HG03558 (cell line): ENCODE measurements around the gene TMC1.
A peak's percentile ranks its signal among the peaks of the same experiment; 100 is the strongest.
"Not testable (repeated sequence)": the region's sequence is repeated elsewhere in the genome, so short reads cannot be mapped to it uniquely, and the experiment has no call there.

ENCODE experiments used
- ATAC-seq: cut with Tn5 transposase; IDR thresholded peaks from one replicate; pipeline ENCODE4 v1.9.1; 2021; ENCODE audit warnings: moderate number of reproducible peaks; ENCODE audit not compliant: unreplicated experiment; ENCODE audit errors: extremely low read depth

Gene TMC1

GRCh38 chr9:72521416-72521815 is at the start of gene TMC1:
Gene TMC1 (plus strand): TSS chr9:72521608. CDS start chr9:72648649, 127,041 bp downstream.
- ATAC-seq: not testable (repeated sequence)

GRCh38 chr9:72473474-72474261 is 47.7 kb upstream of the TMC1 start:
- ATAC-seq: peak; percentile 89

GRCh38 chr9:72474676-72475075 is 46.7 kb upstream of the TMC1 start:
- ATAC-seq: no peak

GRCh38 chr9:72476100-72476499 is 45.3 kb upstream of the TMC1 start:
- ATAC-seq: no peak

GRCh38 chr9:72476617-72477437 is 44.6 kb upstream of the TMC1 start:
- ATAC-seq: no peak

- no peak for ATAC-seq
Observed at GRCh38 chr9:72477930-72478518, 43.4 kb upstream of the TMC1 start.

- ATAC-seq: no peak
Observed at GRCh38 chr9:72478966-72479365, 42.4 kb upstream of the TMC1 start.

GRCh38 chr9:72480261-72480660 is 41.1 kb upstream of the TMC1 start:
- ATAC-seq: not testable (repeated sequence)

GRCh38 chr9:72480921-72481320 is 40.5 kb upstream of the TMC1 start:
- no peak for ATAC-seq

GRCh38 chr9:72485821-72486593 is 35.4 kb upstream of the TMC1 start:
- ATAC-seq: no peak

- no peak for ATAC-seq
Observed at GRCh38 chr9:72486594-72486955, 34.8 kb upstream of the TMC1 start.

- ATAC-seq: not testable (repeated sequence)
Observed at GRCh38 chr9:72487665-72488064, 33.7 kb upstream of the TMC1 start.

- ATAC-seq: no peak
Observed at GRCh38 chr9:72489986-72490385, 31.4 kb upstream of the TMC1 start.

GRCh38 chr9:72491242-72491641 is 30.2 kb upstream of the TMC1 start:
- ATAC-seq: no peak

GRCh38 chr9:72494051-72494450 is 27.4 kb upstream of the TMC1 start:
- ATAC-seq: no peak

GRCh38 chr9:72497447-72498046 is 23.9 kb upstream of the TMC1 start:
- no peak for ATAC-seq

GRCh38 chr9:72506615-72507014 is 14.8 kb upstream of the TMC1 start:
- ATAC-seq: no peak

- ATAC-seq: no peak
Observed at GRCh38 chr9:72509053-72509452, 12.4 kb upstream of the TMC1 start.

GRCh38 chr9:72509635-72510034 is 11.8 kb upstream of the TMC1 start:
- ATAC-seq: peak; percentile 90

GRCh38 chr9:72521011-72521410 is 397 bp upstream of the TMC1 start:
- not testable (repeated sequence) for ATAC-seq
